Upper lobe of right lung (tissue), 1 donor: ENCODE data around the gene ADGRG1. TPM values are rescaled to one million over a fixed set of nuclear protein-coding genes. Genes with fewer than 3 reads are reported as not detected.

Source experiments
- ATAC-seq: fragments of 200-7000 bp; cut with Tn5 transposase; one replicate; pipeline ENCODE4 v1.9.1; 2020; ENCODE audit warnings: mild to moderate bottlenecking, moderate library complexity
- DNase-seq: peaks from one replicate; pipeline ENCODE4 v3.0.0-alpha.2; 2020
- H3K27ac ChIP-seq: fragments of 200-600 bp; one replicate; pipeline ENCODE4 v1.8.0; 2022
- H3K27me3 ChIP-seq: fragments of 200-600 bp; one replicate; pipeline ENCODE4 v1.8.0; 2022; ENCODE audit warnings: mild to moderate bottlenecking
- H3K36me3 ChIP-seq: fragments of 200-600 bp; one replicate; pipeline ENCODE4 v1.8.0; 2022
- H3K4me1 ChIP-seq: fragments of 200-600 bp; one replicate; pipeline ENCODE4 v1.8.0; 2022
- H3K4me3 ChIP-seq: fragments of 200-600 bp; one replicate; pipeline ENCODE4 v1.8.0; 2022; ENCODE audit warnings: mild to moderate bottlenecking
- H3K9me3 ChIP-seq: fragments of 200-600 bp; one replicate; pipeline ENCODE4 v1.8.0; 2022
- intact Hi-C: fragments of 100-400 bp; cut with DNase I; formaldehyde crosslinking; loops from one replicate; pipeline ENCODE4 v1.11.0; 2022
- total RNA-seq: library from RNA; stranded (reverse); fragmentation: NEBNext Ultra II Directional; extraction: Animal tissue kit (Norgen Biotek cat#: 25700); gene quantifications from one replicate; pipeline ENCODE4 v1.2.1, GENCODE V29; 2021
- TF ChIP-seq, protein P1 (sequence below): fragments of 200-600 bp; IDR thresholded peaks from one replicate; pipeline ENCODE4 v1.8.0; 2022; ENCODE audit warnings: antibody characterized with exemption
- donor health status: DM: no; HTN: yes; CAD: no; lungs with severe emphysema.

ADGRG1 gene
- total RNA-seq, 1 donor from 2014 or later, result 66.9 TPM

DNA sequence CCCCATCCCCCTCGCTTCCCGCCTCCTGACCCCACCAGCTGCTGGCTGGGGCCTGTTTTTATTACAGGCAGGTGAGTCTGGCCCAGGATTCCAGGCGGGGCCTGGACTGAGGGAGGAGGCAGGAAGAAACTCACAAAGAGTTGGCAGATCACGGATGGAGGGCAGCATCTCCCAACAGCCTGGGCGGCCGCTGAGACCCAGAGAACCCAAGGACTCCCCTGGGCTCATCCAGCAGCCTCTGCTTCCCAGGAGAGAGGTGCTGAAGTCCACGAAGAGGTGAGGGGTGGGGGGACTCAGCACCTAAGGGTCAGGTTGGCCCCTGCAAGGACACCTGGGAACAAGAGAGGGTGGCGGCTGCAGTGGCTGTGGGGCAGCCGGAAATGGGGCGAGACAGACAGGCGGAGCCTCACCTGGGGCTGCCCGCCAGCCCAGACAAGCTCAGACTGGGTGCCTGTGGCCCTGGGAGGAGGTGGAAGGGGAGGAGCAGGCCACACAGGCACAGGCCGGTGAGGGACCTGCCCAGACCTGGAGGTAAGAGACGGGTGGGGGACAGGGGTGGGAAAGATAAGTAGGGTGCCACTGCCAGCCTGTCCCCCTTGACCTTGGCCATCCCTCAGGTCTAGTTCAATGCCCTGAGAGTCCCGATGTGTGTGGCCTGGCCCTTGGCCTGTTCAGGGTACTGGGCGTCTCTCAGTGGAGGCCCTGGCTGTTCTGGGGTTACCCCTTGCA lies 8.7 kb upstream of the ADGRG1 start:
- peaks cover 8% of the 10 kb centered on the region for H3K4me1 ChIP-seq
- H3K27ac ChIP-seq, result peak overlapping the region; percentile 70
- TF ChIP-seq, protein P1, sequence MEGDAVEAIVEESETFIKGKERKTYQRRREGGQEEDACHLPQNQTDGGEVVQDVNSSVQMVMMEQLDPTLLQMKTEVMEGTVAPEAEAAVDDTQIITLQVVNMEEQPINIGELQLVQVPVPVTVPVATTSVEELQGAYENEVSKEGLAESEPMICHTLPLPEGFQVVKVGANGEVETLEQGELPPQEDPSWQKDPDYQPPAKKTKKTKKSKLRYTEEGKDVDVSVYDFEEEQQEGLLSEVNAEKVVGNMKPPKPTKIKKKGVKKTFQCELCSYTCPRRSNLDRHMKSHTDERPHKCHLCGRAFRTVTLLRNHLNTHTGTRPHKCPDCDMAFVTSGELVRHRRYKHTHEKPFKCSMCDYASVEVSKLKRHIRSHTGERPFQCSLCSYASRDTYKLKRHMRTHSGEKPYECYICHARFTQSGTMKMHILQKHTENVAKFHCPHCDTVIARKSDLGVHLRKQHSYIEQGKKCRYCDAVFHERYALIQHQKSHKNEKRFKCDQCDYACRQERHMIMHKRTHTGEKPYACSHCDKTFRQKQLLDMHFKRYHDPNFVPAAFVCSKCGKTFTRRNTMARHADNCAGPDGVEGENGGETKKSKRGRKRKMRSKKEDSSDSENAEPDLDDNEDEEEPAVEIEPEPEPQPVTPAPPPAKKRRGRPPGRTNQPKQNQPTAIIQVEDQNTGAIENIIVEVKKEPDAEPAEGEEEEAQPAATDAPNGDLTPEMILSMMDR, result no peak
- H3K36me3 ChIP-seq, result no peaks in the 10 kb centered on the region
- ATAC-seq, result peak; percentile 85
- peak overlapping the region; percentile 42 for H3K4me3 ChIP-seq
- no peaks in the 10 kb centered on the region for H3K27me3 ChIP-seq
- intact Hi-C loops, result no loop called here
- H3K9me3 ChIP-seq, result no peaks in the 10 kb centered on the region
- DNase-seq, result peak; percentile 81

DNA sequence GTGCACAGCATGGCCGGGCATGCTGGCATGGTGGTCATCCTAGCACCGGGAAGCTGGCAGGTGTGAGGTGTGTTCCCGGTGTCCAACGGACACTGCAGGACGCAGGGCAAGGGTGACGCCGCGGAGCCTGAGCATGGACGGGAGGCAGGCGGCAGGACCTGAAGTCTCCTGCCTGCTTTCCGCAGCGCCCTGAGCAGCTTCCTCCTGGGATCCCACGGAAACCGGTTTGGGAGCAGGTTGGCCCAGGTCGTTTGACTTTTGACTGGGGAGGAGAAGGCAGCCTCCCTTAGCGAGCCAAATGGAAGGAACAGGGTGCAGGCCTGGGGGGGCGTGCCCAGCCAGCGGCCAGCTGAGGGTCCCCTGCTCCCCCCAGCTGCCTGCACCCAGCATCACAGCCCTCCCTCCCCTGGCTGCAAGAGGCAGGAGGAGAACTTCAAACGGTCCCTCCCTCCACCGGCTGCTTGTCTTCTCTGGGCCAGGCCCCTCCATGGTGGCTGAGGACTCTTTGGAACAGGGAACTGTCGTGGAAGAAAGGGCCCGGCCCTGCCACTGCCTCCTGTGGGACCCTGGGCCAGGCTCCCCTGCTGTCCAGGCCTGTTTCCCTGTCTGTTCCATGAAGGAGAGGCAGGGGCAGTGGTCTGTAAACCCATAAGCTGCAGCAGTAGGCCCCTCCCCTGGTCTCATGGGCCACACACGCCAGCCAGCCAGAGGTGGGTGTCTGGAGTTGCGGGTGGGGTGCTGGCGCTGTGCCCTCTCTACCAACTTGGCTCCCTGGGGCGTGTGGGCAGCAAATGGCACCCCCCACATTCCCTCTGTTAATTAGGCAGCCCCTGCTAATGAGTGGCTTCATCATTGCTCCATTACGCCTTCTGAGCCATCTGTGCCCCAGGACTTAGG lies 7.8 kb upstream of the ADGRG1 start:
- H3K36me3 ChIP-seq, result no peaks in the 10 kb centered on the region
- H3K27me3 ChIP-seq, result no peaks in the 10 kb centered on the region
- no peaks in the 10 kb centered on the region for H3K9me3 ChIP-seq
- peak overlapping the region; percentile 70 for H3K27ac ChIP-seq
- H3K4me3 ChIP-seq, result peak overlapping the region; percentile 42
- peaks cover 10% of the 10 kb centered on the region for H3K4me1 ChIP-seq
- ATAC-seq (peak; percentile 50), DNase-seq (peak; percentile 78)
- TF ChIP-seq, protein P1, result no peak
- intact Hi-C loops, result no loop called here

DNA sequence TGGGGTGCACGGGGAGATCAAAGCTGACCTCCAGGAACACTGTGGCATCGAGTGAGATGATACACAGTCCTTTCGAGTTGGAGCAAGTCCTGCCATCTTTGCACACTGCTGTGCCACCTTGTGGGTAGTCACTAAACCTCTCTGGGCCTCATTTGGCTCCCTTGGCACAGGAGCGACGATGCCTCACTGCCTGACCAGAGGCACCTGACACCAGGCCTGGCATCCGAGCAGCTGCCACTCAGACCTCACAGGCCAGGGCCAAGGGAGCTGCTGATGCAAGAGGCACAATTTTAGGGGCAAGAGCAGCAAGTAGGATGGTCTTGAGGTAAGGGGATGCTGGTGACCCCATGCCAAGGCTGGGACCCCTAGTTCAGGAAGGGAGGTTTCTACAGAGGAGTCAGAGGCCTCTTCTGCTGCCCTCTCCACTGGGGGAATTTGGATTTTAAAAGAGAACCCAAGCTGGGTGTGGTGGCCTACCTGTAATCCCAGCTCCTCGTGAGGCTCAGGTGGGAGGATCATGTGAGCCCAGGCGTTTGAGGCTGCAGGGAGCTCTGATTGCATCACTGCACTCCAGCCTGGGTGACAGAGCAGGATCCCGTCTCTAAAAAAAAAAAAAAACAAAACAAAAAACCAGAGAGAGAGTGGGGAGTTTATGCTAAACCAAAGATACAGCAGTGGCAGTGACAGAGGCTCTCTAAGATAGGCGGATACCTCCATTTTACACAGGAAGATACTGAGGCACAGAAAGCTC lies 6.7 kb upstream of the ADGRG1 start:
- ATAC-seq (no peak), DNase-seq (peak; percentile 68)
- Histone ChIP-seq H3K36me3 (no peaks in the 10 kb centered on the region), H3K27me3 (no peaks in the 10 kb centered on the region), H3K9me3 (no peaks in the 10 kb centered on the region), H3K4me1 (peaks cover 10% of the 10 kb centered on the region), H3K4me3 (no peak overlapping the region), H3K27ac (no peak overlapping the region)
- TF ChIP-seq, protein P1, result no peak
- intact Hi-C loops, result no loop called here

DNA sequence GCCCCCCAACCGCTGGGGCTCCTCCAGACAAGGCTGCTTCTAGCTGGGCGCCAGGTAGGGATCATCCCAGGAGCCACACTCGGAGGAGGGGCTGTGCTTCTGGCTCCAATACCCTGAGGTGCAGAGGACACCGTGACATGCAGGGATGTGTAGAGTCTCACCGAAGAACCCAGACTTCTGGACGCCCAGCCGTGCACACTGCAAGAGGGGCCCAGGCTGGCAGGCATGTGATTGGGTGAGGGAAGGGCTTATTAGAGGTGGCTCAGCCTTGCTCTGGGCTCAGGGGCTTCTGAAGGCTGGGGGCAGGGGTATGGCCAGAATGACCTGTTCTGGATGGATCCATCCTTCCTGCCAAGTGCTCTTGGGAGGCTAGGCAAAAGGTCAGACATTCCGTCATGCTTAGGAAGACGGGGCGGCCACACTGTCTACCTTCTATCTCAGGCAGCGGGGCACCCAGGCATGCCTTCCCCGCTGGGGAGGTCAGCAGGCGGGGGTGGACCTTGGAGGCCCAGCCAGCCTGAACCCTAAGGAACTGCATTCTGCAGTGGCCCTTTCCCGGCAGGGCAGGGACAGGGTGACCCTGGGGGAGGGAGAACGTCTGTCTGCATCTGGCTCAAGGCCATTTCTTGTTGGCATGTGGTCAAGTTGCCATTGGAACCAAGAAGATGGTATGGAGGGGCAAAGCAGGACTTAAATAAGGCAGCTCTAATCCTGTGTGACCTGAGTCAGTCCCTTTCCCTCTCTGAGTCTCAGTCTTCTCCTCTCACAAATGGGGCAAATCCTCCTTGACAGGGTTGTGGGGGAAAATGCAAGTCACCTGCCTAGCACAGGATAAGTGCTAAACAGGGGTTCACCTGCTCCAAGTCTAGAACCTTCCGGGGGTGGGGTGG lies 5.8 kb upstream of the ADGRG1 start:
- Histone ChIP-seq H3K4me1 (peaks cover 12% of the 10 kb centered on the region), H3K4me3 (no peak overlapping the region), H3K27ac (no peak overlapping the region), H3K36me3 (no peaks in the 10 kb centered on the region), H3K9me3 (no peaks in the 10 kb centered on the region), H3K27me3 (no peaks in the 10 kb centered on the region)
- DNase-seq (peak; percentile 61), ATAC-seq (no peak)
- TF ChIP-seq, protein P1, result no peak
- intact Hi-C loops, result no loop called here
